Heart left ventricle (tissue), 16 donors: ENCODE data around the gene LYST. TPM values are rescaled to one million over a fixed set of nuclear protein-coding genes. Genes with fewer than 3 reads are reported as not detected.

Experiments used
- ATAC-seq, 4 donors: fragments of 200-7000 bp; cut with Tn5 transposase; one replicate each; pipeline ENCODE4 v1.9.1; 2020 to 2022; ENCODE audit warnings: moderate library complexity in 4 of 4, mild to moderate bottlenecking in 3 of 4, moderate number of reproducible peaks in 1 of 4
- DNase-seq, 5 donors: peaks; one replicate each; pipeline ENCODE4 v3.0.0-alpha.2; 2020
- H3K27ac ChIP-seq, 12 donors: fragments of 200-600 bp; sonication (generic) in 4 of 12; one replicate each; pipeline versions ENCODE4 v1.5.0 to v1.8.0; 2016 to 2022; ENCODE audit warnings: mild to moderate bottlenecking in 2 of 12
- H3K27me3 ChIP-seq, 9 donors: fragments of 200-600 bp; sonication (generic) in 2 of 9; one replicate each; pipeline versions ENCODE4 v1.5.1 to v1.8.0; 2016 to 2022; ENCODE audit warnings: mild to moderate bottlenecking in 3 of 9
- H3K36me3 ChIP-seq, 9 donors: fragments of 200-600 bp; sonication (generic) in 2 of 9; one replicate each; pipeline versions ENCODE4 v1.5.0 to v1.8.0; 2018 to 2022; ENCODE audit warnings: mild to moderate bottlenecking in 2 of 9
- H3K4me1 ChIP-seq, 12 donors: fragments of 200-600 bp; sonication (generic) in 4 of 12; one replicate each; pipeline versions ENCODE4 v1.5.0 to v1.8.0; 2016 to 2022; ENCODE audit warnings: mild to moderate bottlenecking in 3 of 12
- H3K4me3 ChIP-seq, 12 donors: fragments of 200-600 bp; sonication (generic) in 4 of 12; one replicate each; pipeline versions ENCODE4 v1.5.0 to v1.8.0; 2017 to 2022; ENCODE audit warnings: mild to moderate bottlenecking in 9 of 12, moderate library complexity in 4 of 12
- H3K9me3 ChIP-seq, 12 donors: fragments of 200-600 bp; sonication (generic) in 4 of 12; one replicate each; pipeline versions ENCODE4 v1.5.0 to v1.8.0; 2016 to 2022; ENCODE audit warnings: mild to moderate bottlenecking in 1 of 12
- CTCF ChIP-seq, 12 donors: fragments of 200-600 bp; sonication (generic) in 4 of 12; IDR thresholded peaks; one replicate each; pipeline versions ENCODE4 v1.5.0 to v1.8.0; 2018 to 2022; ENCODE audit warnings: antibody characterized with exemption in 12 of 12, mild to moderate bottlenecking in 5 of 12
- POLR2A ChIP-seq, 2 donors: fragments of 450-650 bp; IDR thresholded peaks; one replicate each; pipeline ENCODE4 v1.6.1; 2017; ENCODE audit warnings: antibody characterized with exemption in 2 of 2, mild to moderate bottlenecking in 2 of 2, moderate library complexity in 2 of 2
- WGBS, 4 donors: extraction: QIAGEN DNeasy Blood & Tissue Kit in 2 of 4; methylation state at CpG; one replicate each; pipeline versions ENCODE4 v1.1.5 to v1.1.7; 2013 to 2018; 5-methylcytosine and 5-hydroxymethylcytosine counted together
- intact Hi-C, 10 donors: fragments of 100-400 bp; cut with DNase I; formaldehyde crosslinking; loops; one replicate each; pipeline versions ENCODE4 v1.11.1 to v1.14.2; 2022
- polyA plus RNA-seq, 2 donors: library from polyadenylated mRNA; stranded (reverse); fragments of 200-250 nt; gene quantifications; one replicate each; pipeline ENCODE4 v1.2.3, GENCODE V29; 2013
- total RNA-seq, 9 donors: library from RNA; depleted of rRNA in 2 of 9; stranded (reverse); fragments of >200 nt in 2 of 9; fragmentation: NEBNext Ultra II Directional in 3 of 9; extraction: Animal tissue kit (Norgen Biotek cat#: 25700) in 3 of 9; gene quantifications; one replicate each; pipeline versions ENCODE4 v1.1.0 to v1.2.4, GENCODE V29; 2016 to 2023
- donor health status: ischemic (EF 13 %, LVEDD 7.1; RV severe dilation, severe dysfunction).
- donor health status: healthy with polysubstance abuse.
- donor health status: DM: no; HTN: yes; CAD: no.
- donor health status: DM: no; HTN: no; CAD: no.
- donor health status: ischemic (EF 25% LVEDD 6.9; RV normal size, moderate dysfunction).
- donor health status: ischemic (EF 25% LVEDD 5.7; RV mildly dilated, moderate dysfunction).
- donor health status: healthy.
- donor health status: DM: yes; HTN: yes; CAD: no.
- donor health status: ischemic (EF 35%, LVEDD 5.7; RV mildly dilated, moderate dysfunction).
- donor health status: nonischemic (EF 11% LVEDD 7.7; RV severe dilation, severe dysfunction).
- donor health status: DM: yes; HTN: yes; CAD: no.
- donor health status: PGD.
- donor health status: ischemic (EF 29% LVEDD 5.4; RV normal size, mild dysfunction).
- donor health status: nonischemic (EF 23%, LVEDD 6.1; RV moderate dilation, normal function).

LYST gene
- total and polyA plus RNA-seq, 11 donors = 3.4 to 22.5 (median 11.2) TPM

GRCh38 chr1:235631816-235632215 is 234.9 kb downstream of the LYST start:
- Histone ChIP-seq H3K27ac (no peak overlapping the region), H3K4me3 (no peak overlapping the region), H3K4me1 (peaks cover 0 to 6% (median 0%) of the 10 kb centered on the region in 12 donors), H3K9me3 (no peaks in the 10 kb centered on the region), H3K27me3 (peaks cover 0 to 7% (median 0%) of the 10 kb centered on the region in 9 donors), H3K36me3 (no peaks in the 10 kb centered on the region)
- ATAC-seq = no peak
- intact Hi-C loops = no loop called here
- no peak for DNase-seq
- 88 to 92% (median 90%) methylated on average over 6 to 7 of the region's 7 CpGs for WGBS, 4 donors
- TF ChIP-seq POLR2A (IDR thresholded peaks at IDR 0.05) = no peak
- TF ChIP-seq CTCF (IDR thresholded peaks at IDR 0.05) = no peak

- 82 to 89% (median 87%) methylated on average over 9 to 10 of the region's 10 CpGs for WGBS, 4 donors
- Histone ChIP-seq H3K4me3 (no peak overlapping the region), H3K36me3 (no peaks in the 10 kb centered on the region), H3K27me3 (peaks cover 0 to 7% (median 0%) of the 10 kb centered on the region in 9 donors), H3K27ac (no peak overlapping the region), H3K4me1 (peaks cover 0 to 20% (median 2%) of the 10 kb centered on the region in 12 donors), H3K9me3 (no peaks in the 10 kb centered on the region)
- no peak for ATAC-seq
- DNase-seq = no peak
- no peak for TF ChIP-seq POLR2A (IDR thresholded peaks at IDR 0.05)
- TF ChIP-seq CTCF (IDR thresholded peaks at IDR 0.05) = no peak
- intact Hi-C loops = no loop called here
These were observed 238.2 kb downstream of the LYST start for GRCh38 chr1:235628316-235629005.

GRCh38 chr1:235625831-235626230 is 240.9 kb downstream of the LYST start:
- no peaks in the 10 kb centered on the region for H3K9me3 ChIP-seq
- intact Hi-C loops = no loop called here
- TF ChIP-seq CTCF (IDR thresholded peaks at IDR 0.05) (no peak), POLR2A (IDR thresholded peaks at IDR 0.05) (no peak)

GRCh38 chr1:235625340-235625739 is 241.4 kb downstream of the LYST start:
- 87 to 94% (median 93%) methylated on average over 3 of the region's 3 CpGs for WGBS, 4 donors
- Histone ChIP-seq H3K36me3 (no peaks in the 10 kb centered on the region), H3K27ac (no peak overlapping the region), H3K4me1 (peaks cover 0 to 17% (median 0%) of the 10 kb centered on the region in 12 donors), H3K9me3 (no peaks in the 10 kb centered on the region), H3K4me3 (no peak overlapping the region), H3K27me3 (peaks cover 0 to 5% (median 0%) of the 10 kb centered on the region in 9 donors)
- intact Hi-C loops = no loop called here
- no peak for TF ChIP-seq CTCF (IDR thresholded peaks at IDR 0.05)
- TF ChIP-seq POLR2A (IDR thresholded peaks at IDR 0.05) = no peak
- ATAC-seq (no peak), DNase-seq (no peak)

More at GRCh38 chr1:235625831-235626230, 240.9 kb downstream of the LYST start:
- 85 to 97% (median 90%) methylated on average over 4 of the region's 4 CpGs for WGBS, 4 donors
- Histone ChIP-seq H3K4me3 (no peak overlapping the region), H3K4me1 (peaks cover 0 to 17% (median 0%) of the 10 kb centered on the region in 12 donors), H3K27me3 (peaks cover 0 to 5% (median 0%) of the 10 kb centered on the region in 9 donors), H3K36me3 (no peaks in the 10 kb centered on the region), H3K27ac (no peak overlapping the region)
- DNase-seq (no peak), ATAC-seq (no peak)
